ENCODE data around the gene KLK7.

Gene KLK7

DNA sequence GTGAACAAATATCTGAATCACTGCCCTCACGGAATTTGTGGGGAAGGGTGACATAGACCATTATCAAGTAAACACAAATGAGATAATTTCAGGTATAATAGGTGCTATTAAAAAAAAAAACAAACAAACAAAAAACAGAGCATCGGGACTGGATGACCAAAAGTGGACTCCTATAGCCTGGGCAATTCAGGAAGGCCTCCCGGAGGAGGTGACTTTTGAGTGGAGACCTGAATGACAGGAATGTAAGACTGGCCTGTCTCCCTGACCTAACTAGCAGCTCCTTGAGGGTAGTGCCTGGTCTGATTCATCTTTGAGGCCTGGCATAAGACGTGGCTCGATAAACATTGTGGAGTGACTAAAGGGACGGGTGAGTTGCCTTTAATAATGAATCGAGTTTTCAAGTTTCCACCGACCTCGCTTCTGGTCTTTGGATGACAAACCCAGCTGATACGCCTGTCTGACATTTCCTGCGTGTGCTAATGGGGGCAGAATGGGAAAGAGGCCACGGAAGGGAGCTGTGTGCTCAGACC is 29.0 kb upstream of the KLK7 start:
- TF ChIP-seq REST (IDR thresholded peaks at IDR 0.05; ENCODE audit: insufficient read depth in 1 of 2, low read depth in 2 of 2, low read length in 2 of 2) (no peak), FOXP2 (optimal IDR thresholded peaks at IDR 0.05; ENCODE audit: borderline replicate concordance, extremely low read depth, extremely low read length, insufficient read depth) (no peak), SIN3A (IDR thresholded peaks at IDR 0.05; ENCODE audit: borderline replicate concordance, insufficient read depth, low read length) (no peak), POLR2AphosphoS5 (IDR thresholded peaks at IDR 0.05; ENCODE audit: low read depth, low read length) (no peak), TAF1 (IDR thresholded peaks at IDR 0.05; ENCODE audit: borderline replicate concordance, insufficient read depth, low read length) (no peak)

- TF ChIP-seq SIN3A (IDR thresholded peaks at IDR 0.05; ENCODE audit: borderline replicate concordance, insufficient read depth, low read length) (no peak), FOXP2 (optimal IDR thresholded peaks at IDR 0.05; ENCODE audit: borderline replicate concordance, extremely low read depth, extremely low read length, insufficient read depth) (no peak), POLR2AphosphoS5 (IDR thresholded peaks at IDR 0.05; ENCODE audit: low read depth, low read length) (no peak), REST (IDR thresholded peaks at IDR 0.05; ENCODE audit: insufficient read depth in 1 of 2, low read depth in 2 of 2, low read length in 2 of 2) (no peak)
Observed at GRCh38 chr19:51010066-51010795, 26.5 kb upstream of the KLK7 start.

DNA sequence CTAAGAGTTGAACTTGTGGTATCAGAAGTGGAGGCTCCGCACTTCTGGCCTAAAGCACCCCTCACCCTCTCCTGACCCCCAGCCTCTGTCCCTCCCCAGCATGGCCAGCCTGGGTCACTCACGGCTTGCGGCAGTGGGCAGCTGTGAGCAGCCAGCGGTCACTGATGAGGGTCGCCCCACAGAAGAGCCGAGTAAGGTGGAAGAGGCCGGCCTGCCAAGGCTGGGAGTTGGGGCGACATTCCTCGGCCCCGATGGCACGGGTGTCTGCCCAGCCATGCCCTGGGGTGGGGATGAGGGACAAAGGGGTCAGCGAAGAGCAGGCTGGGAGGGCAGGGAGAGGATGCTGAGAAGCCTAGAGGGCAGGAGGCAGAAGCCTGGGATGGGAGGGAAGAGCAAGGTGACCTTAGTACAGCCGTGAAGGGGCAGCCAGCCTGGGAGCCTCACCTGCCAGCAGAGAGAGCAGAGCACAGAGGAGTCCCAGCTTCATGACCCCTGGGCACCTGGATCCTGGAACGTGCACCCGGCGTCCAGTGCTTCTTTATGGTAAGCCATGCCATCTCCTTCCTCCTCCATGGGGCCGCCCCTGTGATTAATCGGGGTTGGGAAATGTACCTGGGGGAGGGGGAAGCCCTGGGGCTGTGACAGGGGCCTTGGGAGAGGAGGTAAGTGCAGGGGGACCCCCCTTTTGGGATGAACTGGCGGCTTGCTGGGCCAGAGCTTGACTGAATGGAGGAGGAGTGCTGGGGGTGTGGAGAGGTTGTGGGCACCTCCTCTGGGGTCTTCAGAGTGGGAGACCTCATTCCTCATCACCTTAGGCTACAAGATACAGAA is 25.6 kb upstream of the KLK7 start:
- TF ChIP-seq FOXP2 (optimal IDR thresholded peaks at IDR 0.05; ENCODE audit: borderline replicate concordance, extremely low read depth, extremely low read length, insufficient read depth) (no peak), POLR2AphosphoS5 (IDR thresholded peaks at IDR 0.05; ENCODE audit: low read depth, low read length) (no peak), TAF1 (IDR thresholded peaks at IDR 0.05; ENCODE audit: borderline replicate concordance, insufficient read depth, low read length) (no peak), REST (IDR thresholded peaks at IDR 0.05; ENCODE audit: insufficient read depth in 1 of 2, low read depth in 2 of 2, low read length in 2 of 2) (no peak), SIN3A (IDR thresholded peaks at IDR 0.05; ENCODE audit: borderline replicate concordance, insufficient read depth, low read length) (no peak)

DNA sequence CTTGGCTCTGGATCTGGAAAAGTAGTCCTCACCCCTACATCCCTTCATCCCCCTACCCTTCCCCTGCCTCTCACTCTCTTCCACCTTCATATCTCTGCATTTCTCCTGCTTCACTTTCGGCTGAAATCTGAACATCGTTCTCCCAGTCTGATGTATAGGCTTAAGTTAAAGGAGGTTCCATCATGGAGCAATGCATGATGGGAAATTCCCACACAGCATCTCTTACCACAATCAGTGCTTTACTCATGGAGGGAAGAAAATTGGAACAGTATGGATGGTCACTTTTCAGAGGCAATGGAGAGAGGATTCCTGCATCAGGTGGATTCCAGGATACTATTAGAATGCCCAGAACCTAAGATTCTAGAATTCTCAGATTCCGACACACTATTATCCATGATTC is 23.8 kb upstream of the KLK7 start:
- TF ChIP-seq FOXP2 (optimal IDR thresholded peaks at IDR 0.05; ENCODE audit: borderline replicate concordance, extremely low read depth, extremely low read length, insufficient read depth) (no peak), POLR2AphosphoS5 (IDR thresholded peaks at IDR 0.05; ENCODE audit: low read depth, low read length) (no peak), SIN3A (IDR thresholded peaks at IDR 0.05; ENCODE audit: borderline replicate concordance, insufficient read depth, low read length) (no peak), TAF1 (IDR thresholded peaks at IDR 0.05; ENCODE audit: borderline replicate concordance, insufficient read depth, low read length) (no peak), REST (IDR thresholded peaks at IDR 0.05; ENCODE audit: insufficient read depth in 1 of 2, low read depth in 2 of 2, low read length in 2 of 2) (no peak)
